ENCODE measurements around the gene TSPAN9. TPM values are rescaled to one million over a fixed set of nuclear protein-coding genes. Genes with fewer than 3 reads are reported as not detected.

Gene TSPAN9
- polyA plus RNA-seq, 1 donor (not counting 4 experiments of a cell fraction or from before 2014, with no cell fraction given): 27.5 TPM

- peaks cover 5% of the 10 kb centered on the region for H3K27me3 ChIP-seq (ENCODE audit: control insufficient read depth, extremely low read depth, insufficient read depth, low read length)
- dilution Hi-C loops (cut with MboI; ENCODE audit: extremely low pct_ligation_motif_present, low sequenced_read_pairs): no loop called here
- DNase-seq (ENCODE audit: low read depth, low spot score) (no peak), FAIRE-seq (no peak)
- H2AFZ ChIP-seq (ENCODE audit: control insufficient read depth, low read length): no peak overlapping the region
- H3K79me2 ChIP-seq (ENCODE audit: control insufficient read depth, insufficient read depth, low read length): no peaks in the 10 kb centered on the region
- H3K9me3 ChIP-seq (ENCODE audit: control insufficient read depth, low read depth, low read length): no peaks in the 10 kb centered on the region
- H3K4me1 ChIP-seq (ENCODE audit: control insufficient read depth, extremely low read depth, insufficient read depth, low read length): peaks cover 10% of the 10 kb centered on the region
- no peak overlapping the region for H3K9ac ChIP-seq (ENCODE audit: control insufficient read depth, extremely low read depth, insufficient read depth, low read length)
- peak overlapping the region; percentile 11 for H3K4me2 ChIP-seq (ENCODE audit: control insufficient read depth, extremely low read depth, insufficient read depth, low read depth, low read length)
- H3K36me3 ChIP-seq (ENCODE audit: control insufficient read depth in 2 of 2, extremely low read depth in 1 of 2, insufficient read depth in 2 of 2, low read length in 2 of 2): no peaks in the 10 kb centered on the region
- no peak overlapping the region for H3K4me3 ChIP-seq (ENCODE audit: control insufficient read depth in 2 of 3, extremely low read depth in 1 of 3, insufficient read depth in 2 of 3, low read depth in 1 of 3, low read length in 3 of 3)
- H4K20me1 ChIP-seq (ENCODE audit: control insufficient read depth, extremely low read depth, insufficient read depth, low read length): no peaks in the 10 kb centered on the region
- no peaks in the 10 kb centered on the region for H3K9me1 ChIP-seq (ENCODE audit: control insufficient read depth, extremely low read depth, insufficient read depth, low read length)
- no peak for TF ChIP-seq CTCF (optimal IDR thresholded peaks at IDR 0.05 in 1 of 3, IDR thresholded peaks at IDR 0.05 in 1 of 3, conservative IDR thresholded peaks at IDR 0.05 in 1 of 3; ENCODE audit: extremely low read depth in 1 of 3, insufficient read depth in 2 of 3, low read length in 3 of 3)
- no peak overlapping the region for H3K27ac ChIP-seq (ENCODE audit: control insufficient read depth, insufficient read depth, low read length)
Measured at GRCh38 chr12:3045989-3046388, 31.2 kb upstream of the TSPAN9 start.

GRCh38 chr12:3046441-3047200, 30.6 kb upstream of the TSPAN9 start:
- Histone ChIP-seq H3K27ac (ENCODE audit: control insufficient read depth, insufficient read depth, low read length) (no peak overlapping the region), H3K79me2 (ENCODE audit: control insufficient read depth, insufficient read depth, low read length) (no peaks in the 10 kb centered on the region), H2AFZ (ENCODE audit: control insufficient read depth, low read length) (no peak overlapping the region), H3K4me1 (ENCODE audit: control insufficient read depth, extremely low read depth, insufficient read depth, low read length) (peaks cover 10% of the 10 kb centered on the region), H3K9ac (ENCODE audit: control insufficient read depth, extremely low read depth, insufficient read depth, low read length) (no peak overlapping the region), H3K4me3 (ENCODE audit: control insufficient read depth in 2 of 3, extremely low read depth in 1 of 3, insufficient read depth in 2 of 3, low read depth in 1 of 3, low read length in 3 of 3) (no peak overlapping the region), H3K9me1 (ENCODE audit: control insufficient read depth, extremely low read depth, insufficient read depth, low read length) (no peaks in the 10 kb centered on the region), H3K36me3 (ENCODE audit: control insufficient read depth in 2 of 2, extremely low read depth in 1 of 2, insufficient read depth in 2 of 2, low read length in 2 of 2) (no peaks in the 10 kb centered on the region), H3K4me2 (ENCODE audit: control insufficient read depth, extremely low read depth, insufficient read depth, low read depth, low read length) (peak overlapping the region; percentile 11), H4K20me1 (ENCODE audit: control insufficient read depth, extremely low read depth, insufficient read depth, low read length) (no peaks in the 10 kb centered on the region), H3K9me3 (ENCODE audit: control insufficient read depth, low read depth, low read length) (no peaks in the 10 kb centered on the region), H3K27me3 (ENCODE audit: control insufficient read depth, extremely low read depth, insufficient read depth, low read length) (peaks cover 5% of the 10 kb centered on the region)
- DNase-seq (ENCODE audit: low read depth, low spot score) (peak; percentile 45), FAIRE-seq (peak; percentile 90)
- TF ChIP-seq EZH2 (IDR thresholded peaks at IDR 0.05; ENCODE audit: low read length) (no peak), CTCF (optimal IDR thresholded peaks at IDR 0.05 in 1 of 3, IDR thresholded peaks at IDR 0.05 in 1 of 3, conservative IDR thresholded peaks at IDR 0.05 in 1 of 3; ENCODE audit: extremely low read depth in 1 of 3, insufficient read depth in 2 of 3, low read length in 3 of 3) (no peak)
- dilution Hi-C loops (cut with MboI; ENCODE audit: extremely low pct_ligation_motif_present, low sequenced_read_pairs): no loop called here
